MM.1S (cell line): ENCODE data around the gene TELO2.
A peak's percentile ranks its signal among the peaks of the same experiment; 100 is the strongest.

Source experiments
- DNase-seq: peaks from one replicate; pipeline ENCODE4 v3.0.0-alpha.2; 2015
- H2AFZ ChIP-seq: fragments of 300-600 bp; sonication (generic); 2 replicates; pipeline ENCODE4 v1.6.0; 2016; ENCODE audit warnings: antibody characterized with exemption, low read length
- H3F3A ChIP-seq: fragments of 300-600 bp; sonication (generic); 2 replicates; pipeline ENCODE4 v1.6.1; 2016; ENCODE audit warnings: mild to moderate bottlenecking, antibody characterized with exemption, low read length, moderate library complexity, mixed read lengths; ENCODE audit not compliant: insufficient read depth
- H3K27ac ChIP-seq: fragments of 300-600 bp; sonication (generic); 2 replicates; pipeline ENCODE4 v1.5.1; 2016; ENCODE audit warnings: mild to moderate bottlenecking, low read length
- H3K27me3 ChIP-seq: fragments of 300-600 bp; sonication (generic); replicated peaks from 2 replicates; pipeline ENCODE4 v1.6.0; 2016; ENCODE audit warnings: low read length; ENCODE audit not compliant: insufficient read depth
- H3K36me3 ChIP-seq: fragments of 300-600 bp; sonication (generic); replicated peaks from 2 replicates; pipeline ENCODE4 v1.6.1; 2016; ENCODE audit warnings: mild to moderate bottlenecking, low read length, mixed read lengths; ENCODE audit not compliant: insufficient read depth
- H3K4me1 ChIP-seq: fragments of 300-600 bp; sonication (generic); 2 replicates; pipeline ENCODE4 v1.6.1; 2016; ENCODE audit warnings: low read length, mixed read lengths
- H3K4me2 ChIP-seq: fragments of 300-600 bp; sonication (generic); 2 replicates; pipeline ENCODE4 v1.6.0; 2016; ENCODE audit warnings: low read depth, low read length
- H3K4me3 ChIP-seq: fragments of 300-600 bp; sonication (generic); 2 replicates; pipeline ENCODE4 v1.5.1; 2016; ENCODE audit warnings: low read length, mixed read lengths
- H3K79me2 ChIP-seq: fragments of 300-600 bp; sonication (generic); 2 replicates; pipeline ENCODE4 v1.6.1; 2016; ENCODE audit warnings: mixed run types, low read length, mixed read lengths
- H3K9ac ChIP-seq: fragments of 300-600 bp; sonication (generic); 2 replicates; pipeline ENCODE4 v1.6.1; 2016; ENCODE audit warnings: low read length, mixed read lengths
- H3K9me2 ChIP-seq: fragments of 300-600 bp; sonication (generic); replicated peaks from 2 replicates; pipeline ENCODE4 v1.6.1; 2016; ENCODE audit warnings: mild to moderate bottlenecking, low read length, mixed read lengths; ENCODE audit not compliant: insufficient read depth
- H3K9me3 ChIP-seq: fragments of 300-600 bp; sonication (generic); replicated peaks from 2 replicates; pipeline ENCODE4 v1.6.1; 2016; ENCODE audit warnings: mild to moderate bottlenecking, low read length, mixed read lengths; ENCODE audit not compliant: insufficient read depth
- H4K20me1 ChIP-seq: fragments of 300-600 bp; sonication (generic); 2 replicates; pipeline ENCODE4 v1.6.1; 2016; ENCODE audit warnings: mild to moderate bottlenecking, low read length, moderate library complexity, mixed read lengths; ENCODE audit not compliant: insufficient read depth
- CTCF ChIP-seq: fragments of 300-600 bp; sonication (generic); IDR thresholded peaks from 2 replicates; pipeline ENCODE4 v1.5.1; 2016; ENCODE audit warnings: antibody characterized with exemption, low read length, mixed read lengths
- EZH2 ChIP-seq: fragments of 300-600 bp; sonication (generic); optimal IDR thresholded peaks from 2 replicates; pipeline ENCODE3; 2017; ENCODE audit warnings: low read depth, mild to moderate bottlenecking, antibody characterized with exemption, low read length, mixed read lengths
- EZH2phosphoT487 ChIP-seq: fragments of 300-600 bp; sonication (generic); IDR thresholded peaks from 2 replicates; pipeline ENCODE4 v1.6.1; 2018; ENCODE audit warnings: antibody characterized with exemption, low read length

The TELO2 gene

GRCh38 chr16:1492923-1493745, at the start of gene TELO2:
TSS of gene TELO2 (plus strand) at chr16:1493360. CDS start at chr16:1494282, 922 bp downstream.
- H3K36me3 ChIP-seq = no peaks in the 10 kb centered on the region
- peak within 1 kb of the TSS; percentile 76 for H3K4me3 ChIP-seq
- no peaks in the 10 kb centered on the region for H3K9me2 ChIP-seq
- DNase-seq = peak; percentile 84
- peak within 1 kb of the TSS; percentile 95 for H3K9ac ChIP-seq
- H4K20me1 ChIP-seq = no peaks in the 10 kb centered on the region
- no peak for TF ChIP-seq EZH2phosphoT487
- no peak for TF ChIP-seq EZH2
- TF ChIP-seq CTCF = no peak
- peak within 1 kb of the TSS; percentile 97 for H2AFZ ChIP-seq
- no peaks in the 10 kb centered on the region for H3F3A ChIP-seq
- peaks cover 5% of the 10 kb centered on the region; the same call in 1 of the 2 replicates for H3K4me1 ChIP-seq
- H3K79me2 ChIP-seq = peaks cover 17% of the 10 kb centered on the region
- H3K27me3 ChIP-seq = peaks cover 24% of the 10 kb centered on the region
- H3K9me3 ChIP-seq = no peaks in the 10 kb centered on the region
- H3K4me2 ChIP-seq = peak within 1 kb of the TSS; percentile 81
- peak within 1 kb of the TSS; percentile 62; the same call in 1 of the 2 replicates for H3K27ac ChIP-seq

DNA sequence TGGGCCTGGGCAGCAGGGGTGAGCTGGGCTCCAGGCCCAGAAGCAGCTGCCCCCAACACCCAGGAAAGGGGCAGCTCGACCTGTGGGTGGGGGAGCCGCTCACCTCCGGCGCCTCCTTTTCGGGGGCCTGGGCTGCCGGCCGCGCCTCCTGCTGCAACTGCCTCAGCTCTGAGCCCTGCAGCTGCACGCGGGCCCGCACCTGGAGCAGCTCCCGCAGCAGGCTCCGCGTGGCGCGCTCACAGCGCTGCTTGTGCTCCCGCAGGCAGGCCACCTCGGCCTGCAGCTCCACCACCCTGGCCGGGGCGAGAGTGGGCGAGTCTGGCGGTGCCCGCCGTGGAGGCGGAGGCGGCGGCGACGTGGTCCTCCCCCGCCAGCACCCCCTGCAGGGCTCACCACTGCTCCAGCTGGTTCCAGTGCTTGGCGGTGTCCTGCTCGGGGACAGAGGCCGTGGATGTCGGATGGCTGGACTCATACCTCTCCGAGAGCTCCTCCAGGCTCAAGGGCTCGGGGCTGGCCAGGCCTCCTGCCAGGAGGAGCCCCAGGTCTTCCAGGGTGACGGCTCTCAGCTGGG, 49.7 kb upstream of the TELO2 start:
- Histone ChIP-seq H3K4me2 (no peak overlapping the region), H2AFZ (no peak overlapping the region), H3K36me3 (no peaks in the 10 kb centered on the region), H3K4me1 (no peaks in the 10 kb centered on the region), H3K4me3 (no peak overlapping the region), H3K79me2 (no peaks in the 10 kb centered on the region), H3F3A (no peaks in the 10 kb centered on the region), H3K9me3 (no peaks in the 10 kb centered on the region), H4K20me1 (no peaks in the 10 kb centered on the region), H3K9me2 (no peaks in the 10 kb centered on the region), H3K27me3 (peaks cover 17% of the 10 kb centered on the region), H3K27ac (no peak overlapping the region), H3K9ac (no peak overlapping the region)
- no peak for DNase-seq
- TF ChIP-seq EZH2phosphoT487 = no peak
- TF ChIP-seq CTCF = no peak
- no peak for TF ChIP-seq EZH2

GRCh38 chr16:1443980-1444729, 49.0 kb upstream of the TELO2 start, which contains the start of gene CCDC154:
TSS of gene CCDC154 (minus strand) at chr16:1444556. CDS start at chr16:1444322, 234 bp downstream.
- H4K20me1 ChIP-seq = no peaks in the 10 kb centered on the region

More at GRCh38 chr16:1443980-1444729, 49.0 kb upstream of the TELO2 start, which contains the start of gene CCDC154:
- Histone ChIP-seq H3K27me3 (peaks cover 13% of the 10 kb centered on the region), H3K4me3 (no peak within 1 kb of the TSS), H3K4me2 (no peak within 1 kb of the TSS), H3K9me2 (no peaks in the 10 kb centered on the region), H3K9me3 (no peaks in the 10 kb centered on the region), H3K27ac (no peak within 1 kb of the TSS), H3K4me1 (no peaks in the 10 kb centered on the region), H3K36me3 (no peaks in the 10 kb centered on the region), H3K79me2 (no peaks in the 10 kb centered on the region), H2AFZ (no peak within 1 kb of the TSS), H3F3A (no peaks in the 10 kb centered on the region), H3K9ac (no peak within 1 kb of the TSS)
- TF ChIP-seq CTCF (no peak), EZH2 (no peak), EZH2phosphoT487 (no peak)
- DNase-seq = no peak
